Esophagus mucosa (tissue), 1 donor: ENCODE measurements around the gene FES. TPM values are rescaled to one million over a fixed set of nuclear protein-coding genes. Genes with fewer than 3 reads are reported as not detected.
"Not testable (repeated sequence)": the region's sequence is repeated elsewhere in the genome, so short reads cannot be mapped to it uniquely, and the experiment has no call there.

ENCODE experiments used
- ATAC-seq: fragments of 200-7000 bp; cut with Tn5 transposase; one replicate; pipeline ENCODE4 v1.9.1; 2020
- total RNA-seq: library from RNA; stranded (reverse); gene quantifications from one replicate; pipeline ENCODE4 v1.2.4, GENCODE V29; 2023
- donor health status: DM: yes; HTN: yes; CAD: no.

The FES gene
- total RNA-seq, 1 donor from 2014 or later: 3.8 TPM

- ATAC-seq: no peak
These were observed 8.3 kb downstream of the FES start for GRCh38 chr15:90892498-90893174.

- no peak for ATAC-seq
These were observed 9.1 kb downstream of the FES start for GRCh38 chr15:90893175-90894090.

GRCh38 chr15:90895571-90896117 lies 11.3 kb downstream of the FES start:
- no peak for ATAC-seq

GRCh38 chr15:90897131-90897655 lies 12.9 kb downstream of the FES start:
- not testable (repeated sequence) for ATAC-seq

- ATAC-seq: no peak
These were observed 17.1 kb downstream of the FES start for GRCh38 chr15:90901175-90902039.

- peak; percentile 92 for ATAC-seq
These were observed 17.9 kb downstream of the FES start for GRCh38 chr15:90902040-90902839.

- ATAC-seq: peak; percentile 63
These were observed 18.8 kb downstream of the FES start, which contains the start of gene MAN2A2 for GRCh38 chr15:90902840-90903732. Gene MAN2A2 (plus strand): TSS chr15:90903302. CDS start chr15:90904208, 906 bp downstream.

- peak; percentile 24 for ATAC-seq
These were observed 19.6 kb downstream of the FES start for GRCh38 chr15:90903733-90904536.

- no peak for ATAC-seq
These were observed 20.4 kb downstream of the FES start for GRCh38 chr15:90904746-90905145.

- no peak for ATAC-seq
These were observed 21.2 kb downstream of the FES start for GRCh38 chr15:90905306-90906180.

GRCh38 chr15:90906181-90906849 lies 22.0 kb downstream of the FES start:
- ATAC-seq: no peak

- ATAC-seq: no peak
These were observed 22.9 kb downstream of the FES start for GRCh38 chr15:90907051-90907660.

GRCh38 chr15:90907838-90908507 lies 23.7 kb downstream of the FES start:
- no peak for ATAC-seq

- not testable (repeated sequence) for ATAC-seq
These were observed 25.1 kb downstream of the FES start for GRCh38 chr15:90909449-90909848.

GRCh38 chr15:90909976-90910375 lies 25.7 kb downstream of the FES start:
- ATAC-seq: no peak
